ENCODE measurements around the gene TMEM121. TPM values are rescaled to one million over a fixed set of nuclear protein-coding genes. Genes with fewer than 3 reads are reported as not detected.
"Not testable (repeated sequence)": the region's sequence is repeated elsewhere in the genome, so short reads cannot be mapped to it uniquely, and the experiment has no call there.

The TMEM121 gene
- total RNA-seq, 4 donors from 2014 or later = 1.7 to 4.2 (median 2.7) TPM

DNA sequence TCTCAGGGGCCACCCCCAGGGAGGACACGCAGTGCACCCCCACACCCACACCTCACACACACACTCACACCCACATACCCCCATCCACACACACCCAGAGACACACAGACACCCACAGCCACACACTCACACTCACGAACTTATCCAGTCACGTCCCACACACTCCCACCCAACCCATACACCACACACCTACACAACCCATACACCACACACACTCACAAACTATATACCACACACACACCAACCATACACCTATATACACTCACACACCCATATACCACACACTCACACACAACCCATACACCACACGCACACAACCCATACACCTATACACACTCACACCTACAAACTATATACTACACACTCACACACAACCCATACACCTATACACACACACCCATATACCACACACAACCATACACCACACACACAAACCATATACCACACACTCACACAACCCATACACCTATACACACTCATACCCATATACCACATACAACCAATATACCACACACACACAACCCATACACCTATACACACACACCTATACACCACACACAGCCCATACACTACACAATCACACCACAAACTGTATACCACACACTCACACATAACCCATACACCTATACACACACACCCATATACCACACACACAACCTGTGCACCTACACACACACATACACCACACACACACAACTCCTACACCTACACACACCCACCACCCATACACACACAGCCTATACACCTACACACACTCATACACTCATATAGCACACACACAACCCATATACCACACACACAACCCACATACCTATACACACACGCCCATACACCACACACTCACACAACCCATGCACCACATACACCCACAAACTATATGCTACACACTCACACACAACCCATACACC, 42.7 kb downstream of the TMEM121 start:
- Histone ChIP-seq H3K4me1 (no peaks in the 10 kb centered on the region), H3K36me3 (no peaks in the 10 kb centered on the region), H3K27ac (no peak overlapping the region), H3K4me3 (no peak overlapping the region), H3K27me3 (no peaks in the 10 kb centered on the region), H3K9me3 (no peaks in the 10 kb centered on the region)
- TF ChIP-seq POLR2A (IDR thresholded peaks at IDR 0.05) = no peak
- peak in 1 of 2 donors; percentile 3 for DNase-seq (ENCODE audit: low spot score in 2 of 2)
- WGBS = 84% methylated on average over 4 of the region's 5 CpGs

- Histone ChIP-seq H3K27me3 (no peaks in the 10 kb centered on the region), H3K27ac (no peak overlapping the region), H3K9me3 (no peaks in the 10 kb centered on the region), H3K4me3 (no peak overlapping the region), H3K4me1 (no peaks in the 10 kb centered on the region), H3K36me3 (no peaks in the 10 kb centered on the region)
- TF ChIP-seq CTCF (IDR thresholded peaks at IDR 0.05) (no peak), EP300 (IDR thresholded peaks at IDR 0.05) (no peak), POLR2A (IDR thresholded peaks at IDR 0.05) (no peak), POLR2AphosphoS5 (IDR thresholded peaks at IDR 0.05) (no peak)
- 94% methylated on average over 1 of the region's 1 CpG for whole genome bisulfite sequencing
- DNase-seq (ENCODE audit: low spot score in 2 of 2) = peak in 1 of 2 donors; percentile 7
Observed at GRCh38 chr14:105570482-105570881, 44.1 kb downstream of the TMEM121 start.

GRCh38 chr14:105571181-105571951, 45.0 kb downstream of the TMEM121 start:
- H3K27ac ChIP-seq = not testable (repeated sequence)
- whole genome bisulfite sequencing = 75% methylated on average over 3 of the region's 21 CpGs

DNA sequence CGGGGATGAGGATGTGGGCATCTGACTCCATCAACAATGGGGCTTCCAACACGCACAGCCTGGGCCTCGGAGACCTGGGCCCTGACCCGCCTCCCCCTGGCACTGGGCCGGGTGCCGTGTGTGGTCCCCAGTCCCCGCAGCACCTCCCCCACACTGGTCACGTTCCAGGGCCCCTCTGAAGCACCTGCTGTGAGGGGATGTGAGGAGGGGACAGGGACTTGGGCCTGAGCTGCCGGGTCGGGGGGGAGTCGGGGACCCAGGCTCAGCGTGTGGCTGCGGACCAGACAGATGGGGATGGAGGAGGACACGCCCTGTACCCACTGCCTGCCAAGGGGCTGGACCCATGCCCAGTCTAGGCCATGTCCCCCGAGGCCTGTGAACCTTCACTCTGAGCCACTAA, 45.7 kb downstream of the TMEM121 start:
- not testable (repeated sequence) for H3K27ac ChIP-seq; H3K9me3 ChIP-seq; H3K4me1 ChIP-seq; H3K36me3 ChIP-seq; H3K4me3 ChIP-seq; H3K27me3 ChIP-seq; DNase-seq (ENCODE audit: low spot score in 2 of 2)
- no CpG with 5 or more reads among the region's 15 CpGs for WGBS

More at GRCh38 chr14:105571181-105571951, 45.0 kb downstream of the TMEM121 start:
- H3K27me3 ChIP-seq; H3K36me3 ChIP-seq; DNase-seq (ENCODE audit: low spot score in 2 of 2); H3K4me3 ChIP-seq; H3K9me3 ChIP-seq; H3K4me1 ChIP-seq: not testable (repeated sequence)

GRCh38 chr14:105573841-105574240, 47.5 kb downstream of the TMEM121 start:
- H3K4me3 ChIP-seq; H3K27ac ChIP-seq; H3K4me1 ChIP-seq; H3K27me3 ChIP-seq; H3K9me3 ChIP-seq; H3K36me3 ChIP-seq; DNase-seq (ENCODE audit: low spot score in 2 of 2): not testable (repeated sequence)
- 73% methylated on average over 5 of the region's 15 CpGs for WGBS

- DNase-seq (ENCODE audit: low spot score in 2 of 2); H3K36me3 ChIP-seq; H3K4me3 ChIP-seq; H3K4me1 ChIP-seq; H3K27me3 ChIP-seq; H3K9me3 ChIP-seq; H3K27ac ChIP-seq: not testable (repeated sequence)
- WGBS = no CpG with 5 or more reads among the region's 17 CpGs
Observed at GRCh38 chr14:105574411-105574810, 48.0 kb downstream of the TMEM121 start.

GRCh38 chr14:105575016-105575700, 48.8 kb downstream of the TMEM121 start:
- not testable (repeated sequence) for H3K36me3 ChIP-seq; H3K4me3 ChIP-seq; DNase-seq (ENCODE audit: low spot score in 2 of 2); H3K27me3 ChIP-seq; H3K27ac ChIP-seq; H3K9me3 ChIP-seq; H3K4me1 ChIP-seq
- WGBS = no CpG with 5 or more reads among the region's 17 CpGs

DNA sequence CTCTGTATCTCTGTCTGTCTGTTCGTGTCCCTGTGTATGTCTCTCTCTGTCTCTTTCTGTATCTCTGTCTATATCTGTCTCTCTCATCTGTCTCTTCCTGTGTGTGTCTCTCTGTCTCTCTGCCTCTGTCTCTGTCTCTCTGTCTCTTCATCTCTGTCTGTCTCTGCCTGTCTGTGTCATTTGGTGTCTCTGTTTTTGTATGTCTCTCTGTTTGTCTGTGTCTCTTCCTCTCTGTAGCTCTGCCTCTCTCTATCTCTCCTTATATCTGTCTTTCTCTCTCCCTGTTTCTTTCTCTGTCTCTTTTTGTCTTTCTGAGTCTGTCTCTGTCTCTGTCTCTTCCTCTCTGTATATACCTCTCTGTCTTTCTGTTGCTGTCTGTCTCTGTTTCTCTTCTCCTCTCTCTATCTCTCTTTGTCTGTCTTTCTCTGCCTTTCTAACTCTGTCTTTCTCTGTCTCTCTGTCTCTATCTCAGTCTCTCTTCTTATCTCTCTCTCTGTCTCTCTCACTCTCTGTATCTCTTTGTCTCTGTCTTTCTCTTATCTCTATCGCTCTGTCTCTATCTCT, 50.2 kb downstream of the TMEM121 start:
- DNase-seq (ENCODE audit: low spot score in 2 of 2) = no peak

More for the DNA sequence above, 50.2 kb downstream of the TMEM121 start:
- Histone ChIP-seq H3K4me3 (no peak overlapping the region), H3K9me3 (no peaks in the 10 kb centered on the region), H3K27ac (no peak overlapping the region), H3K36me3 (no peaks in the 10 kb centered on the region), H3K4me1 (no peaks in the 10 kb centered on the region), H3K27me3 (no peaks in the 10 kb centered on the region)
- TF ChIP-seq POLR2AphosphoS5 (IDR thresholded peaks at IDR 0.05) (no peak), POLR2A (IDR thresholded peaks at IDR 0.05) (no peak), CTCF (IDR thresholded peaks at IDR 0.05) (no peak), EP300 (IDR thresholded peaks at IDR 0.05) (no peak)
- WGBS = 92% methylated on average over 2 of the region's 2 CpGs
